Stimulated activated memory B cell treated with anti-CD40 and anti-IgM and Interleukin-4, amounts not matched to agents 10 μg/mL and 1 μg/mL and 100 μg/mL, for 72 hours (primary cell): ENCODE data around the gene C3orf85.

ENCODE experiments used
- ATAC-seq: fragments of 150-1000 bp; cut with Tn5 transposase; 2 replicates; pipeline ENCODE4 v1.10.0; 2021
- H3K27ac Mint-ChIP-seq: one replicate; pipeline ENCODE4 v1.8.0; 2022; ENCODE audit warnings: mild to moderate bottlenecking, mixed read lengths
- H3K27me3 Mint-ChIP-seq: one replicate; pipeline ENCODE4 v1.8.0; 2022; ENCODE audit warnings: mixed read lengths
- H3K36me3 Mint-ChIP-seq: one replicate; pipeline ENCODE4 v1.8.0; 2022; ENCODE audit warnings: mixed read lengths
- H3K4me1 Mint-ChIP-seq: one replicate; pipeline ENCODE4 v1.8.0; 2022; ENCODE audit warnings: mixed read lengths
- H3K4me3 Mint-ChIP-seq: one replicate; pipeline ENCODE4 v1.8.0; 2022; ENCODE audit warnings: mild to moderate bottlenecking, moderate library complexity, mixed read lengths
- H3K9me3 Mint-ChIP-seq: one replicate; pipeline ENCODE4 v1.8.0; 2022; ENCODE audit warnings: mixed read lengths

Gene C3orf85

DNA sequence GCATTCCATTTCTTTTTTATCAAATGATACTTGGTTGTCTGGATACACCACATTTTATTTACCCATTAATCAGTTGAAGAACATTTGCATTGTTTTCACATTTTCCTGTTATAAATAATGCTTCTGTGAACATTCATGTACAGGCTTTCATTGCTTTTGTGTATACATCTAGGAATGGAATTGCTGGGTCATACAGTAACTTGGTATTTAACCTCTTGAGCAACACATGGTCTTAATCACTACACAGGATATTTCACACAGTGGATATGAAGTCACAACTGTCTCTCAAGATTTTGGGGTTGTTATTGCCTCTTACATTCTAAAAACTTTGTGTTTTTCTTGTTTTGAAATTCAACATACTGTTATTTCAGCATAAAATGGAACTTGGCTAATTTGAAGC lies 48.2 kb downstream of the C3orf85 start:
- H3K27me3 Mint-ChIP-seq: no peaks in the 10 kb centered on the region
- no peaks in the 10 kb centered on the region for H3K36me3 Mint-ChIP-seq
- peaks cover 15% of the 10 kb centered on the region for H3K9me3 Mint-ChIP-seq
- H3K4me3 Mint-ChIP-seq: no peak overlapping the region
- ATAC-seq: no peak
- H3K4me1 Mint-ChIP-seq: no peaks in the 10 kb centered on the region
- H3K27ac Mint-ChIP-seq: no peak overlapping the region

- ATAC-seq: no peak
- no peak overlapping the region for H3K27ac Mint-ChIP-seq
- H3K36me3 Mint-ChIP-seq: no peaks in the 10 kb centered on the region
- H3K27me3 Mint-ChIP-seq: no peaks in the 10 kb centered on the region
- H3K9me3 Mint-ChIP-seq: peaks cover 6% of the 10 kb centered on the region
- H3K4me3 Mint-ChIP-seq: no peak overlapping the region
- no peaks in the 10 kb centered on the region for H3K4me1 Mint-ChIP-seq
Measured at GRCh38 chr3:109187390-109187789, 50.9 kb downstream of the C3orf85 start.

DNA sequence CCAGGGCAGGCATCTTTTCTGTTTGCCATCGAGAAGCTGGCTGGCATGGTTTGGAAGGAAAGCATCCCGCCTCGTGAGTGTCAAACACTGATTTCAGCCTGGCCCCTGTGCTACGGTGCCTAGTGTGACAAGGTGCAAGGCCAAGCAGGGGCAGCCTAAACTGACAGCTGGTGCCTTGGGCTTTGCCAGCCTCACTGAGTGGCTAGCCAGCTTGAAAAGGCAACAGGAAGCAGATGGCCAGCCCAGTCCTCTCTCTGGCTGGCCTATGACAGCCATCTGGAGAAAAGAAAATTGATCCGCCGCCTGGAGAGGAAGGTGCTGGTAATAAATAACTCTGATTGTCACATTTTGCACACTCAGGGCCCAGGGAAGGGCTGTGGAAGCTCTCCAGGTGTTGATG lies 52.2 kb downstream of the C3orf85 start:
- Mint-ChIP-seq H3K4me3 (no peak overlapping the region), H3K9me3 (peaks cover 3% of the 10 kb centered on the region), H3K36me3 (no peaks in the 10 kb centered on the region), H3K27me3 (no peaks in the 10 kb centered on the region), H3K27ac (no peak overlapping the region), H3K4me1 (no peaks in the 10 kb centered on the region)
- ATAC-seq: no peak

DNA sequence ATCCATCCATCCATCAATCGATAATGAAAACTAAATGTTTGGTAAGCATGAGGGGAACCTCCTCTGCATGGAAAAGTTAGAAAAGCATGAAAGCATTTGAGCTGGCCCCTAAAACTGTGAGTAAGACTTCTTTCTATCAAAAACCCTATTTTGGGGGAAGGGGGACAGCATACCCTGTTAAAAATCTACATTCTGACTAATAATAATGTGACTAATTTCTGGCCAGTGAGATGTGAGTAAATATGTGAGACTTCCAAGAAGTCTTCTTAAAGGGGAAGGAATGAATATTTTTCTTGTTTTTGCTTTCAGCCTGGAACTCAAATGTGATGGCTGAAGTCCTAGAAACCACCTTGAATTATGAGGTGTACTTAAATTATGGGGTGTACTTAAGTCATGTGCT lies 54.9 kb downstream of the C3orf85 start:
- Mint-ChIP-seq H3K27me3 (no peaks in the 10 kb centered on the region), H3K4me3 (no peak overlapping the region), H3K4me1 (no peaks in the 10 kb centered on the region), H3K36me3 (no peaks in the 10 kb centered on the region), H3K9me3 (no peaks in the 10 kb centered on the region), H3K27ac (no peak overlapping the region)
- no peak for ATAC-seq

DNA sequence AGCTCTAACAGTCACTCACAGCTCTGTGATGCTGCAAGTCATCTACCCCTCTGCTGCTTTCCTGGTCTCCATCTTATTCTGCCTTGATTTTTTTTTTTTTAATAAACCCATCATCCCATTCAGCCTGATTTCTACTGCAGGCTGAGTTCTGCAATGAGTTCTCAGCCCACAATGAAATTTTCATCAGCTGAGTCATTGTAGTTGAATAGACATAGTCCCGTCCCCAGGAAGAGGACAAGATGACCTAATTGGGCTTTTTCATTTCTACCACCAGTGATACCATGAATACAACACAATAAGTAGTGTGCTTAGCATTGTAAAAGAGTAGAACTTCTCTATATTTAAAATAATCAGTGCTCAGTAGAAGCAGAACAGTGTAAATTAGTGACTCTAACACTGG lies 59.3 kb downstream of the C3orf85 start:
- no peaks in the 10 kb centered on the region for H3K36me3 Mint-ChIP-seq
- no peaks in the 10 kb centered on the region for H3K4me1 Mint-ChIP-seq
- H3K27ac Mint-ChIP-seq: no peak overlapping the region
- ATAC-seq: no peak
- no peak overlapping the region for H3K4me3 Mint-ChIP-seq
- no peaks in the 10 kb centered on the region for H3K27me3 Mint-ChIP-seq
- peaks cover 4% of the 10 kb centered on the region for H3K9me3 Mint-ChIP-seq
